OCI-LY7 (cell line): ENCODE measurements around the gene BICDL1.

Source experiments
- EZH2phosphoT487 ChIP-seq: fragments of 200-600 bp; sonication (generic); IDR thresholded peaks from 2 replicates; pipeline ENCODE4 v1.6.1; 2018; ENCODE audit warnings: low read depth, borderline replicate concordance, mild to moderate bottlenecking, mixed run types, antibody characterized with exemption, low read length, moderate library complexity, mixed read lengths
- TF ChIP-seq, protein P1 (sequence below): fragments of 200-600 bp; sonication (generic); conservative IDR thresholded peaks from 2 replicates; pipeline ENCODE4 v1.5.1; 2014; ENCODE audit warnings: mild to moderate bottlenecking, antibody characterized with exemption, low read length, moderate library complexity, mixed read lengths

DNA sequence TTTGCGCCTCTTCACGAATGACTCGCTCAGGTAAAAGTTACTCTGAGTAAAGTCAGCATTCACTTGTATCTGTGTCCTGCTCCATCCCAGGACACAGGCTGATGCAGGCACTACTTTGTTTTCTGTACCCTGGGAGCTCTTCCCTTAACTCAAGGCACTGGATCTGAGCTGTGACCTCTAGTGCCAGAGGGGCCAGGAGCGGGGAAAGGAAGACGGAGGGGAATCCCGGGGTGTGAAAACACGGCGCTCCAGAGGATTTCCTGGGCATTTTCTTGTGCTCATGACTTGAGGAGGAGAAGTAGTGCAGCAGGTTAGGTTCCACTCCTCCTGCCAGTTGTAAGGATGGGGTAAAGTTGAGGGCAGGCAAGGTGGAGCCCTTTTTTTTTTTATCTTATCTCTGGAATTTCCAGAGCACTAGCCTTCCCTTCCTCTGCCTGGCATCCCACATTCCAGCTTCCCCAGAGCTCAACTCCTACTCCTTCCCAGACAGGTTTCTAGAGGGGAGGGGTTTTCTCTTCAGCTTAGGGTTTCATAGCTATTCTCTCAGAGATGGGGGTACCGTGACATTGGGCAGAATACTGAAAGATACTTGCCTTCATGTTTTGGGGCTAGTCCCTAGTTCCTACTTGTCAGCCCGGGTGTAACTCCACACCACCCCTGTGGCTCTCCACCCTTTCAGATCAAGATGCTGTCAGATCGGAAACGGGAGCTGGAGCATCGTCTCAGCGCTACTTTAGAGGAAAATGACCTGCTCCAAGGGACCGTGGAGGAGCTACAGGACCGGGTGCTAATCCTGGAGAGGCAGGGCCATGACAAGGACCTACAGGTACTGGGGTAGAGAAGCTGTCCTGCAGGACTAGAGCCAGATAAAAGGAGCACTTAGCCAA, 75.3 kb downstream of the BICDL1 start:
- TF ChIP-seq, protein P1, sequence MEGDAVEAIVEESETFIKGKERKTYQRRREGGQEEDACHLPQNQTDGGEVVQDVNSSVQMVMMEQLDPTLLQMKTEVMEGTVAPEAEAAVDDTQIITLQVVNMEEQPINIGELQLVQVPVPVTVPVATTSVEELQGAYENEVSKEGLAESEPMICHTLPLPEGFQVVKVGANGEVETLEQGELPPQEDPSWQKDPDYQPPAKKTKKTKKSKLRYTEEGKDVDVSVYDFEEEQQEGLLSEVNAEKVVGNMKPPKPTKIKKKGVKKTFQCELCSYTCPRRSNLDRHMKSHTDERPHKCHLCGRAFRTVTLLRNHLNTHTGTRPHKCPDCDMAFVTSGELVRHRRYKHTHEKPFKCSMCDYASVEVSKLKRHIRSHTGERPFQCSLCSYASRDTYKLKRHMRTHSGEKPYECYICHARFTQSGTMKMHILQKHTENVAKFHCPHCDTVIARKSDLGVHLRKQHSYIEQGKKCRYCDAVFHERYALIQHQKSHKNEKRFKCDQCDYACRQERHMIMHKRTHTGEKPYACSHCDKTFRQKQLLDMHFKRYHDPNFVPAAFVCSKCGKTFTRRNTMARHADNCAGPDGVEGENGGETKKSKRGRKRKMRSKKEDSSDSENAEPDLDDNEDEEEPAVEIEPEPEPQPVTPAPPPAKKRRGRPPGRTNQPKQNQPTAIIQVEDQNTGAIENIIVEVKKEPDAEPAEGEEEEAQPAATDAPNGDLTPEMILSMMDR: no peak
- TF ChIP-seq EZH2phosphoT487: no peak
